ENCODE data around the gene TAF10. TPM values are rescaled to one million over a fixed set of nuclear protein-coding genes. Genes with fewer than 3 reads are reported as not detected.

The TAF10 gene
- total and polyA plus RNA-seq, 2 of the 13 experiments (the other 11 are each of a cell fraction or from before 2014, with no cell fraction given) = 71.3 to 134 TPM

GRCh38 chr11:6646576-6646917 lies 34.5 kb upstream of the TAF10 start:
- in situ Hi-C loops (cut with HindIII; ENCODE audit: extremely low pct_ligation_motif_present, low pct_unique_long_range_greater_than_20kb) (no loop called here), intact Hi-C loops (cut with micrococcal nuclease; ENCODE audit: unreplicated experiment) (no loop called here)
- no peak overlapping the region for H3K4me3 ChIP-seq (replicated peaks in 1 of 3; ENCODE audit: insufficient read depth in 1 of 3, low read depth in 2 of 3, low read length in 3 of 3)
- H3K79me2 ChIP-seq (ENCODE audit: insufficient read depth, low read length) = no peaks in the 10 kb centered on the region
- H3K9ac ChIP-seq (ENCODE audit: insufficient read depth, low read depth, low read length) = no peak overlapping the region
- peaks cover 4 to 99% of the 10 kb centered on the region in 2 experiments; a peak in 4 of 5 replicates for H3K27me3 ChIP-seq (ENCODE audit: control insufficient read depth in 1 of 2, insufficient read depth in 2 of 2, low read length in 2 of 2)
- FAIRE-seq (no peak), DNase-seq (ENCODE audit: low spot score) (no peak), ATAC-seq (no peak)
- no peak overlapping the region for H2AFZ ChIP-seq (ENCODE audit: low read length)
- no peaks in the 10 kb centered on the region for H3K9me3 ChIP-seq (ENCODE audit: low read length)
- H3K27ac ChIP-seq (ENCODE audit: extremely low read length, insufficient read depth, low read length) = no peak overlapping the region
- 29% methylated on average over 3 of the region's 3 CpGs for WGBS (ENCODE audit: low lambda C conversion rate)
- ChIA-PET POLR2A (no interaction called here), CTCF (ENCODE audit: low intra/inter-chr PET ratio, low total read pairs) (no interaction called here)
- H3K36me3 ChIP-seq (replicated peaks in 1 of 2; ENCODE audit: control insufficient read depth in 1 of 2, insufficient read depth in 2 of 2, low read length in 2 of 2) = no peaks in the 10 kb centered on the region
- TF ChIP-seq MAF1 (CRISPR knock-in tag; IDR thresholded peaks at IDR 0.05; ENCODE audit: borderline replicate concordance) = no peak
- TF ChIP-seq RFXAP (CRISPR knock-in tag; IDR thresholded peaks at IDR 0.05; ENCODE audit: borderline replicate concordance) = no peak
- TF ChIP-seq ZNF451 (CRISPR knock-in tag; IDR thresholded peaks at IDR 0.05) = no peak
- TF ChIP-seq WIZ (CRISPR knock-in tag; IDR thresholded peaks at IDR 0.05) = no peak
- TF ChIP-seq NFYB (CRISPR knock-in tag; IDR thresholded peaks at IDR 0.05) = no peak
- TF ChIP-seq PHF20 (CRISPR knock-in tag; IDR thresholded peaks at IDR 0.05) = no peak
- no peak for TF ChIP-seq PAX8 (CRISPR knock-in tag; IDR thresholded peaks at IDR 0.05; ENCODE audit: borderline replicate concordance)
- no peak for TF ChIP-seq EP300 (IDR thresholded peaks at IDR 0.05; ENCODE audit: low read depth in 2 of 2, low read length in 2 of 2)
- no peak for TF ChIP-seq EP300 (CRISPR knock-in tag; IDR thresholded peaks at IDR 0.05; ENCODE audit: borderline replicate concordance)
- TF ChIP-seq ELF1 (CRISPR knock-in tag; IDR thresholded peaks at IDR 0.05) = no peak
- no peak for TF ChIP-seq MED1 (CRISPR knock-in tag; IDR thresholded peaks at IDR 0.05)
- TF ChIP-seq MZF1 (CRISPR knock-in tag; IDR thresholded peaks at IDR 0.05; ENCODE audit: borderline replicate concordance) = no peak
- TF ChIP-seq ONECUT2 (CRISPR knock-in tag; IDR thresholded peaks at IDR 0.05) = no peak
- no peak for TF ChIP-seq HINFP (CRISPR knock-in tag; IDR thresholded peaks at IDR 0.05; ENCODE audit: low read depth)
- TF ChIP-seq MXD3 (CRISPR knock-in tag; IDR thresholded peaks at IDR 0.05) = no peak
- no peak for TF ChIP-seq CHD2 (IDR thresholded peaks at IDR 0.05; ENCODE audit: low read depth, low read length)
- no peak for TF ChIP-seq GATA4 (IDR thresholded peaks at IDR 0.05; ENCODE audit: borderline replicate concordance, low read depth)
- TF ChIP-seq ZBTB21 (CRISPR knock-in tag; IDR thresholded peaks at IDR 0.05) = no peak
- TF ChIP-seq ZEB1 (IDR thresholded peaks at IDR 0.05; ENCODE audit: insufficient replicate concordance, low read depth) = no peak
- H3K4me2 ChIP-seq (ENCODE audit: low read depth, low read length) = no peak overlapping the region
- no TSS peak for BruUV-seq (replicated peaks)
- H3K4me1 ChIP-seq (ENCODE audit: insufficient read depth, low read length) = no peaks in the 10 kb centered on the region
- H4K20me1 ChIP-seq (ENCODE audit: insufficient read depth, low read length) = no peaks in the 10 kb centered on the region; the same call in 1 of the 2 replicates

Measured in HepG2 (cell line).